Tibial artery (tissue), 4 donors: ENCODE data around the gene ZNF541.
"Not testable (repeated sequence)": the region's sequence is repeated elsewhere in the genome, so short reads cannot be mapped to it uniquely, and the experiment has no call there.

Source experiments
- DNase-seq, 2 donors: peaks; one replicate each; pipeline ENCODE4 v3.0.0-alpha.2; 2019
- H3K27ac ChIP-seq, 2 donors: fragments of 200-600 bp; sonication (generic) in 1 of 2; 1 replicate in 1 of 2; 2 replicates in 1 of 2; pipeline ENCODE4 v1.5.1; 2018 to 2019; ENCODE audit warnings: mild to moderate bottlenecking in 1 of 2
- H3K27me3 ChIP-seq, 2 donors: fragments of 200-600 bp; sonication (generic) in 1 of 2; one replicate each; pipeline versions ENCODE4 v1.5.1 to v1.6.0; 2016 to 2019
- H3K36me3 ChIP-seq, 3 donors: fragments of 200-600 bp; sonication (generic) in 2 of 3; one replicate each; pipeline ENCODE4 v1.5.1; 2016 to 2019; ENCODE audit warnings: mild to moderate bottlenecking in 2 of 3
- H3K4me1 ChIP-seq, 4 donors: fragments of 200-600 bp; sonication (generic) in 2 of 4; 1 replicate in 3 of 4; 2 replicates in 1 of 4; pipeline ENCODE4 v1.5.1; 2016 to 2019
- H3K4me3 ChIP-seq, 2 donors: fragments of 200-600 bp; sonication (generic) in 1 of 2; 1 replicate in 1 of 2; 2 replicates in 1 of 2; pipeline ENCODE4 v1.5.1; 2018 to 2019; ENCODE audit warnings: mild to moderate bottlenecking in 2 of 2
- H3K9me3 ChIP-seq, 3 donors: fragments of 200-600 bp; sonication (generic) in 1 of 3; one replicate each; pipeline ENCODE4 v1.5.1; 2016 to 2019
- CTCF ChIP-seq, 2 experiments: fragments of 200-600 bp in 1 of 2; fragments of 450-650 bp in 1 of 2; IDR thresholded peaks; one replicate each; pipeline ENCODE4 v1.5.1; 2017 to 2019; ENCODE audit warnings: antibody characterized with exemption in 2 of 2, mild to moderate bottlenecking in 1 of 2, moderate library complexity in 1 of 2
- intact Hi-C: fragments of 100-400 bp; cut with DNase I; formaldehyde crosslinking; loops from one replicate; pipeline ENCODE4 v1.15.0; 2023; ENCODE audit warnings: low total_unique reads

ZNF541 gene

GRCh38 chr19:47593860-47594259 is 20.9 kb upstream of the ZNF541 start:
- H3K4me3 ChIP-seq = no peak overlapping the region
- DNase-seq = no peak
- H3K27ac ChIP-seq = no peak overlapping the region
- no peaks in the 10 kb centered on the region for H3K9me3 ChIP-seq
- no peaks in the 10 kb centered on the region for H3K36me3 ChIP-seq
- H3K4me1 ChIP-seq = peaks cover 0 to 6% (median 3%) of the 10 kb centered on the region in 4 donors
- H3K27me3 ChIP-seq = no peaks in the 10 kb centered on the region
- intact Hi-C loops = no loop called here
- no peak for TF ChIP-seq CTCF (IDR thresholded peaks at IDR 0.05)

- Histone ChIP-seq H3K36me3 (no peaks in the 10 kb centered on the region), H3K9me3 (peaks cover 0 to 12% (median 8%) of the 10 kb centered on the region in 3 donors), H3K27ac (no peak overlapping the region), H3K4me1 (no peaks in the 10 kb centered on the region), H3K4me3 (no peak overlapping the region), H3K27me3 (no peaks in the 10 kb centered on the region)
- no peak for DNase-seq
- TF ChIP-seq CTCF (IDR thresholded peaks at IDR 0.05) = no peak
- intact Hi-C loops = no loop called here
These were observed 16.9 kb upstream of the ZNF541 start for GRCh38 chr19:47589824-47590223.

- intact Hi-C loops = no loop called here
These were observed 14.3 kb upstream of the ZNF541 start for GRCh38 chr19:47587295-47587694.

GRCh38 chr19:47583161-47583560 is 10.2 kb upstream of the ZNF541 start:
- H3K4me1 ChIP-seq, H3K27ac ChIP-seq, H3K27me3 ChIP-seq, H3K4me3 ChIP-seq, DNase-seq, H3K36me3 ChIP-seq, intact Hi-C loops: not testable (repeated sequence)
- H3K9me3 ChIP-seq = peaks cover 0 to 12% (median 12%) of the 10 kb centered on the region in 3 donors

More at GRCh38 chr19:47587295-47587694, 14.3 kb upstream of the ZNF541 start:
- Histone ChIP-seq H3K4me1 (no peaks in the 10 kb centered on the region), H3K4me3 (no peak overlapping the region), H3K36me3 (no peaks in the 10 kb centered on the region), H3K9me3 (peaks cover 0 to 12% (median 8%) of the 10 kb centered on the region in 3 donors), H3K27ac (no peak overlapping the region), H3K27me3 (no peaks in the 10 kb centered on the region)
- no peak for TF ChIP-seq CTCF (IDR thresholded peaks at IDR 0.05)
- no peak for DNase-seq

- Histone ChIP-seq H3K27ac (no peak overlapping the region), H3K4me3 (no peak overlapping the region), H3K4me1 (no peaks in the 10 kb centered on the region), H3K27me3 (no peaks in the 10 kb centered on the region), H3K36me3 (no peaks in the 10 kb centered on the region), H3K9me3 (peaks cover 0 to 12% (median 12%) of the 10 kb centered on the region in 3 donors)
- intact Hi-C loops = no loop called here
- TF ChIP-seq CTCF (IDR thresholded peaks at IDR 0.05) = no peak
- no peak for DNase-seq
These were observed 9.5 kb upstream of the ZNF541 start for GRCh38 chr19:47582320-47582909.

GRCh38 chr19:47581605-47582319 is 8.8 kb upstream of the ZNF541 start:
- no peaks in the 10 kb centered on the region for H3K4me1 ChIP-seq
- no peak overlapping the region for H3K4me3 ChIP-seq
- peak in 1 of 2 donors; percentile 66 for DNase-seq
- intact Hi-C loops = no loop called here
- H3K9me3 ChIP-seq = peaks cover 0 to 12% (median 12%) of the 10 kb centered on the region in 3 donors
- H3K27me3 ChIP-seq = no peaks in the 10 kb centered on the region
- no peaks in the 10 kb centered on the region for H3K36me3 ChIP-seq
- no peak for TF ChIP-seq CTCF (IDR thresholded peaks at IDR 0.05)
- no peak overlapping the region for H3K27ac ChIP-seq
